GM18951 (cell line): ENCODE measurements around the gene OPCML.

Experiments
- POLR2A ChIP-seq: IDR thresholded peaks from 4 replicates; pipeline ENCODE4 v1.6.1; 2011; ENCODE audit warnings: mild to moderate bottlenecking; ENCODE audit not compliant: insufficient read length, insufficient read depth; ENCODE audit errors: extremely low read depth
- in situ Hi-C: fragments of 300-500 bp; cut with MboI; formaldehyde crosslinking; loops from one replicate; pipeline ENCODE4 v1.12.0; 2022; ENCODE audit warnings: low sequenced_read_pairs, mixed read lengths, inconsistent platforms; ENCODE audit not compliant: unreplicated experiment

OPCML gene

GRCh38 chr11:133382131-133382812 lies 150.0 kb downstream of the OPCML start:
- in situ Hi-C loops = no loop called here
- TF ChIP-seq POLR2A = no peak

- no peak for TF ChIP-seq POLR2A
- in situ Hi-C loops = no loop called here
These were observed 150.6 kb downstream of the OPCML start for GRCh38 chr11:133381761-133382130.

GRCh38 chr11:133366147-133366546 lies 166.2 kb downstream of the OPCML start:
- in situ Hi-C loops = no loop called here
- no peak for TF ChIP-seq POLR2A

GRCh38 chr11:133362916-133363315 lies 169.4 kb downstream of the OPCML start:
- TF ChIP-seq POLR2A = no peak
- in situ Hi-C loops = no loop called here

GRCh38 chr11:133362156-133362555 lies 170.1 kb downstream of the OPCML start:
- in situ Hi-C loops = no loop called here
- TF ChIP-seq POLR2A = no peak

GRCh38 chr11:133361689-133361994 lies 170.7 kb downstream of the OPCML start:
- in situ Hi-C loops = no loop called here
- no peak for TF ChIP-seq POLR2A

GRCh38 chr11:133360860-133361688 lies 171.2 kb downstream of the OPCML start:
- in situ Hi-C loops = no loop called here
- TF ChIP-seq POLR2A = no peak

- TF ChIP-seq POLR2A = no peak
- in situ Hi-C loops = no loop called here
These were observed 177.2 kb downstream of the OPCML start for GRCh38 chr11:133355095-133355494.

- in situ Hi-C loops = no loop called here
- TF ChIP-seq POLR2A = no peak
These were observed 178.2 kb downstream of the OPCML start for GRCh38 chr11:133354069-133354468.

- in situ Hi-C loops = no loop called here
- no peak for TF ChIP-seq POLR2A
These were observed 182.3 kb downstream of the OPCML start for GRCh38 chr11:133350045-133350444.

GRCh38 chr11:133347988-133348387 lies 184.3 kb downstream of the OPCML start:
- in situ Hi-C loops = no loop called here
- no peak for TF ChIP-seq POLR2A

- in situ Hi-C loops = no loop called here
- no peak for TF ChIP-seq POLR2A
These were observed 186.2 kb downstream of the OPCML start for GRCh38 chr11:133346137-133346536.

GRCh38 chr11:133343951-133344350 lies 188.3 kb downstream of the OPCML start:
- no peak for TF ChIP-seq POLR2A
- in situ Hi-C loops = no loop called here

GRCh38 chr11:133339495-133340140 lies 192.7 kb downstream of the OPCML start:
- no peak for TF ChIP-seq POLR2A
- in situ Hi-C loops = no loop called here

GRCh38 chr11:133338588-133338987 lies 193.7 kb downstream of the OPCML start:
- no peak for TF ChIP-seq POLR2A
- in situ Hi-C loops = no loop called here
